Subcutaneous adipose tissue (tissue), 4 donors: ENCODE measurements around the gene ATP5MC2. TPM values are rescaled to one million over a fixed set of nuclear protein-coding genes. Genes with fewer than 3 reads are reported as not detected.

Source experiments
- CTCF ChIP-seq: fragments of 450-650 bp; IDR thresholded peaks from one replicate; pipeline ENCODE4 v1.5.1; 2016; ENCODE audit warnings: low read depth, mild to moderate bottlenecking, control low read depth, antibody characterized with exemption, moderate library complexity
- total RNA-seq, 4 donors: library from RNA; depleted of rRNA; stranded (reverse); fragments of >200 nt; gene quantifications; one replicate each; pipeline ENCODE4 v1.1.0, GENCODE V29; 2016

Gene ATP5MC2
- total RNA-seq, 4 donors from 2014 or later: 156 to 327 (median 249) TPM

GRCh38 chr12:53625946-53626701 lies 49.8 kb downstream of the ATP5MC2 start, which contains the start of gene ATF7:
TSS of gene ATF7 (minus strand) at chr12:53626382. CDS start at chr12:53601000, 25,382 bp downstream.
- TF ChIP-seq CTCF: no peak

GRCh38 chr12:53625373-53625945 lies 50.4 kb downstream of the ATP5MC2 start:
- TF ChIP-seq CTCF: no peak

- TF ChIP-seq CTCF: no peak
Measured at GRCh38 chr12:53624956-53625355, 50.9 kb downstream of the ATP5MC2 start.

GRCh38 chr12:53624458-53624857 lies 51.4 kb downstream of the ATP5MC2 start:
- no peak for TF ChIP-seq CTCF

- no peak for TF ChIP-seq CTCF
Measured at GRCh38 chr12:53623548-53624385, 52.1 kb downstream of the ATP5MC2 start.

- TF ChIP-seq CTCF: no peak
Measured at GRCh38 chr12:53622724-53623123, 53.2 kb downstream of the ATP5MC2 start.

- TF ChIP-seq CTCF: no peak
Measured at GRCh38 chr12:53618275-53618674, 57.6 kb downstream of the ATP5MC2 start.
